ENCODE measurements around the gene CSRNP2. TPM values are rescaled to one million over a fixed set of nuclear protein-coding genes. Genes with fewer than 3 reads are reported as not detected.

CSRNP2 gene
- 10 to 100 TPM; 17.7 to 20.4 TPM for total RNA-seq

- H3K27ac Mint-ChIP-seq = peak within 1 kb of the TSS; percentile 83
- H3K27me3 Mint-ChIP-seq = no peaks in the 10 kb centered on the region
Measured at GRCh38 chr12:51083126-51083833, at the start of gene CSRNP2. CSRNP2 (minus strand) TSS chr12:51083596; CDS start chr12:51076561, 7,035 bp downstream.

GRCh38 chr12:51132693-51133092 lies 49.3 kb upstream of the CSRNP2 start:
- Mint-ChIP-seq H3K27me3 (no peaks in the 10 kb centered on the region), H3K27ac (no peak overlapping the region), H3K4me3 (no peak overlapping the region), H3K36me3 (peaks cover 5% of the 10 kb centered on the region), H3K9me3 (ENCODE audit: low read depth) (no peaks in the 10 kb centered on the region), H3K4me1 (peaks cover 3% of the 10 kb centered on the region)
- ATAC-seq = no peak
- CTCF ChIA-PET = interaction anchor here (0.6 kb wide), 1 partner anchor 107 kb away, joined by 3 read pairs; no protein-coding TSS in a partner anchor
- no peak for DNase-seq

More at GRCh38 chr12:51083126-51083833, at the start of gene CSRNP2:
- Mint-ChIP-seq H3K4me1 (peaks cover 34% of the 10 kb centered on the region), H3K36me3 (peaks cover 14% of the 10 kb centered on the region), H3K4me3 (peak within 1 kb of the TSS; percentile 89), H3K9me3 (ENCODE audit: low read depth) (no peaks in the 10 kb centered on the region)
- DNase-seq (peak; percentile 97), ATAC-seq (peak; percentile 98)
- CTCF ChIA-PET = interaction anchor here (0.7 to 1.5 kb wide), 4 partner anchors 34 to 578 kb away, joined by 3 to 6 read pairs (median 4); no protein-coding TSS in a partner anchor

GRCh38 chr12:51131745-51132521 lies 48.5 kb upstream of the CSRNP2 start:
- Mint-ChIP-seq H3K36me3 (peaks cover 5% of the 10 kb centered on the region), H3K4me3 (no peak overlapping the region), H3K27ac (no peak overlapping the region), H3K4me1 (peaks cover 3% of the 10 kb centered on the region), H3K9me3 (ENCODE audit: low read depth) (no peaks in the 10 kb centered on the region), H3K27me3 (no peaks in the 10 kb centered on the region)
- CTCF ChIA-PET = interaction anchor here (0.6 kb wide), 1 partner anchor 108 kb away, joined by 3 read pairs; no protein-coding TSS in a partner anchor
- ATAC-seq (no peak), DNase-seq (no peak)

- H3K27me3 Mint-ChIP-seq = no peaks in the 10 kb centered on the region
- no peak for DNase-seq
- no peak for ATAC-seq
- peaks cover 13% of the 10 kb centered on the region for H3K36me3 Mint-ChIP-seq
- CTCF ChIA-PET = interaction anchor here (1.2 kb wide), 1 partner anchor 89 kb away, joined by 3 read pairs; no protein-coding TSS in a partner anchor
- H3K4me1 Mint-ChIP-seq = peaks cover 3% of the 10 kb centered on the region
- H3K4me3 Mint-ChIP-seq = no peak overlapping the region
- H3K9me3 Mint-ChIP-seq (ENCODE audit: low read depth) = no peaks in the 10 kb centered on the region
- no peak overlapping the region for H3K27ac Mint-ChIP-seq
Measured at GRCh38 chr12:51128919-51129318, 45.5 kb upstream of the CSRNP2 start.

- ATAC-seq = no peak
- Mint-ChIP-seq H3K4me3 (no peak overlapping the region), H3K27me3 (no peaks in the 10 kb centered on the region), H3K27ac (no peak overlapping the region), H3K9me3 (ENCODE audit: low read depth) (no peaks in the 10 kb centered on the region), H3K36me3 (peaks cover 11% of the 10 kb centered on the region), H3K4me1 (peaks cover 3% of the 10 kb centered on the region)
- DNase-seq = no peak
- CTCF ChIA-PET = no interaction called here
Measured at GRCh38 chr12:51127050-51127729, 43.8 kb upstream of the CSRNP2 start.

GRCh38 chr12:51126297-51126696 lies 42.9 kb upstream of the CSRNP2 start:
- Mint-ChIP-seq H3K27me3 (no peaks in the 10 kb centered on the region), H3K4me1 (no peaks in the 10 kb centered on the region), H3K4me3 (no peak overlapping the region), H3K36me3 (peaks cover 11% of the 10 kb centered on the region), H3K27ac (no peak overlapping the region), H3K9me3 (ENCODE audit: low read depth) (no peaks in the 10 kb centered on the region)
- CTCF ChIA-PET = interaction anchor here (0.7 kb wide), 2 partner anchors 84 to 783 kb away, joined by 3 to 6 read pairs; no protein-coding TSS in a partner anchor
- no peak for DNase-seq
- ATAC-seq = no peak

GRCh38 chr12:51124504-51124903 lies 41.1 kb upstream of the CSRNP2 start:
- no peak for DNase-seq
- Mint-ChIP-seq H3K36me3 (peaks cover 12% of the 10 kb centered on the region), H3K4me1 (no peaks in the 10 kb centered on the region), H3K4me3 (no peak overlapping the region), H3K27me3 (no peaks in the 10 kb centered on the region), H3K27ac (no peak overlapping the region), H3K9me3 (ENCODE audit: low read depth) (no peaks in the 10 kb centered on the region)
- no peak for ATAC-seq
- CTCF ChIA-PET = no interaction called here

- H3K9me3 Mint-ChIP-seq (ENCODE audit: low read depth) = no peaks in the 10 kb centered on the region
- ATAC-seq (no peak), DNase-seq (no peak)
- peaks cover 7% of the 10 kb centered on the region for H3K4me1 Mint-ChIP-seq
- H3K4me3 Mint-ChIP-seq = no peak overlapping the region
- no peak overlapping the region for H3K27ac Mint-ChIP-seq
- peaks cover 24% of the 10 kb centered on the region for H3K36me3 Mint-ChIP-seq
- no peaks in the 10 kb centered on the region for H3K27me3 Mint-ChIP-seq
- CTCF ChIA-PET = no interaction called here
Measured at GRCh38 chr12:51122844-51123243, 39.4 kb upstream of the CSRNP2 start.

GRCh38 chr12:51118706-51119105 lies 35.3 kb upstream of the CSRNP2 start:
- no peaks in the 10 kb centered on the region for H3K27me3 Mint-ChIP-seq
- no peak for DNase-seq
- peaks cover 7% of the 10 kb centered on the region for H3K4me1 Mint-ChIP-seq
- no peaks in the 10 kb centered on the region for H3K9me3 Mint-ChIP-seq (ENCODE audit: low read depth)
- H3K36me3 Mint-ChIP-seq = peaks cover 35% of the 10 kb centered on the region
- H3K27ac Mint-ChIP-seq = no peak overlapping the region
- no peak overlapping the region for H3K4me3 Mint-ChIP-seq
- ATAC-seq = no peak
- CTCF ChIA-PET = no interaction called here

GRCh38 chr12:51115533-51115932 lies 32.1 kb upstream of the CSRNP2 start:
- CTCF ChIA-PET = no interaction called here
- H3K4me3 Mint-ChIP-seq = no peak overlapping the region
- H3K36me3 Mint-ChIP-seq = peaks cover 53% of the 10 kb centered on the region
- H3K27me3 Mint-ChIP-seq = no peaks in the 10 kb centered on the region
- no peak overlapping the region for H3K27ac Mint-ChIP-seq
- H3K4me1 Mint-ChIP-seq = peaks cover 7% of the 10 kb centered on the region
- H3K9me3 Mint-ChIP-seq (ENCODE audit: low read depth) = no peaks in the 10 kb centered on the region
- no peak for DNase-seq
- ATAC-seq = no peak

GRCh38 chr12:51108136-51108535 lies 24.7 kb upstream of the CSRNP2 start:
- CTCF ChIA-PET = no interaction called here
- peaks cover 46% of the 10 kb centered on the region for H3K36me3 Mint-ChIP-seq
- ATAC-seq (no peak), DNase-seq (no peak)
- H3K4me1 Mint-ChIP-seq = peaks cover 8% of the 10 kb centered on the region
- no peak overlapping the region for H3K27ac Mint-ChIP-seq
- H3K9me3 Mint-ChIP-seq (ENCODE audit: low read depth) = no peaks in the 10 kb centered on the region
- H3K27me3 Mint-ChIP-seq = no peaks in the 10 kb centered on the region
- H3K4me3 Mint-ChIP-seq = no peak overlapping the region

- Mint-ChIP-seq H3K36me3 (peaks cover 43% of the 10 kb centered on the region), H3K4me3 (no peak overlapping the region), H3K27me3 (no peaks in the 10 kb centered on the region), H3K4me1 (peaks cover 8% of the 10 kb centered on the region), H3K27ac (no peak overlapping the region), H3K9me3 (ENCODE audit: low read depth) (no peaks in the 10 kb centered on the region)
- CTCF ChIA-PET = no interaction called here
- ATAC-seq (no peak), DNase-seq (no peak)
Measured at GRCh38 chr12:51103977-51104376, 20.6 kb upstream of the CSRNP2 start.

- CTCF ChIA-PET = no interaction called here
Measured at GRCh38 chr12:51098611-51099010, 15.2 kb upstream of the CSRNP2 start.

More at GRCh38 chr12:51098611-51099010, 15.2 kb upstream of the CSRNP2 start:
- ATAC-seq (no peak), DNase-seq (no peak)
- Mint-ChIP-seq H3K27me3 (no peaks in the 10 kb centered on the region), H3K4me3 (no peak overlapping the region), H3K4me1 (peaks cover 2% of the 10 kb centered on the region), H3K9me3 (ENCODE audit: low read depth) (no peaks in the 10 kb centered on the region), H3K27ac (no peak overlapping the region), H3K36me3 (peaks cover 47% of the 10 kb centered on the region)

All from activated CD8-positive, alpha-beta memory T cell treated with anti-CD3 and anti-CD28 coated beads, Interleukin-2, amount 10 ng/mL, durations not matched to agents 7 days and 5 days (primary cell).